ENCODE data around the gene TBC1D9B.

Gene TBC1D9B

DNA sequence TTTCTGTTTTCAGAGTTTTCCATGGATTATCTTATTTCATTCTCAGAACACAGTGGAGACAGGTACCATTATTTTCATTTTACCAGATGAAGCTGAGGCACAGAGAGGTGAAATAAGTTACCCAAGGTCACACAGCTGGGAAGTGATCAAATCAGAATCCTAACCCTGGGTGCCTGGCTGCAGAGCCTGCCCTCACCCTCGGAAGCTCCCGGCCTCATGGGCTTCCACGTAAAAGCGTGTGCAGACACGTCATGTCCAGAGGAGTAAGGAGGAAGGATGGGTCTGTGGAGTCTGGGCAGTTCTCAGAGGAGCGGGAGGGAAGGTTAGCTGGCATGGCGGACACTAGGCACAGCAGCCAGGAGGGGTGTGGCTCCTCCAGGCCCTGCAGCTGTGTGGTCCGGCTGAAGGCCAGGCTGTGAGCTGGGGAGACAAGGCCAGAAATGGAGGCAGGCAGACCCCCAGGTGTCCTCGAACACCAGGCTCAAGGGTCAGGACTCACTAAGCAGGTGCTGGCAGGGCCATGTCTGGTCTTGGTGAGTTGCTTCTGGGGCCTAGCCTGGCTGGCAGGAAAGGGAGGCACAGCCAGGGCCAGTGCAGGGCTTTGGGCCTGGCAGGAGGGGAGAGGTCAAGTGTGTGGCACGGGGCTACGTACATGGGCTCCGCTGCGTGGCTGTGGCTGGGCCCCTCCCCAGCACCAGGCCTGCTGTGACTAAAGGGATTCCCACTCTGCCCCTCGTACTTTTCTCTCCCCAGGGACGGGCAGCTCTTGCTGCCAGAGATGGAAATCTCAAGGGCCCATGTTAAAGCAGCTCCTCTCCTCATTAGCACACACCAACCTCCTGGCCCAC lies 5.6 kb downstream of the TBC1D9B start:
- TF ChIP-seq CTCF (IDR thresholded peaks at IDR 0.05; ENCODE audit: low read depth, low read length, poor library complexity, severe bottlenecking) (no peak), EZH2phosphoT487 (IDR thresholded peaks at IDR 0.05; ENCODE audit: borderline replicate concordance, low read length) (no peak)
- Histone ChIP-seq H3K4me3 (ENCODE audit: low read length) (no peak overlapping the region), H3K9me3 (ENCODE audit: control insufficient read depth, insufficient read depth, low read length) (no peaks in the 10 kb centered on the region), H4K20me1 (ENCODE audit: control insufficient read depth, insufficient read depth, low read depth, low read length) (peaks cover 7% of the 10 kb centered on the region), H3K9me2 (replicated peaks; ENCODE audit: control insufficient read depth, low read length) (no peaks in the 10 kb centered on the region), H3K79me2 (ENCODE audit: control insufficient read depth, low read length) (peaks cover 28% of the 10 kb centered on the region), H3K27me3 (ENCODE audit: control insufficient read depth, low read length) (no peaks in the 10 kb centered on the region), H3K4me1 (ENCODE audit: control insufficient read depth, low read length) (peaks cover 17% of the 10 kb centered on the region), H3K27ac (ENCODE audit: low read depth, low read length) (no peak overlapping the region), H3F3A (ENCODE audit: control insufficient read depth, insufficient read depth) (no peaks in the 10 kb centered on the region), H3K36me3 (ENCODE audit: control insufficient read depth, low read length) (peaks cover 67% of the 10 kb centered on the region), H3K4me2 (ENCODE audit: low read length) (no peak overlapping the region)

- peaks cover 3% of the 10 kb centered on the region for H4K20me1 ChIP-seq (ENCODE audit: control insufficient read depth, insufficient read depth, low read depth, low read length)
- H3K36me3 ChIP-seq (ENCODE audit: control insufficient read depth, low read length) = peaks cover 65% of the 10 kb centered on the region
Observed at GRCh38 chr5:179901462-179901861, 6.2 kb downstream of the TBC1D9B start.

GRCh38 chr5:179900711-179901110 lies 7.0 kb downstream of the TBC1D9B start:
- no peak overlapping the region for H3K4me2 ChIP-seq (ENCODE audit: low read length)
- no peaks in the 10 kb centered on the region for H3F3A ChIP-seq (ENCODE audit: control insufficient read depth, insufficient read depth)
- H4K20me1 ChIP-seq (ENCODE audit: control insufficient read depth, insufficient read depth, low read depth, low read length) = no peaks in the 10 kb centered on the region
- peaks cover 5% of the 10 kb centered on the region; the same call in 1 of the 2 replicates for H3K4me1 ChIP-seq (ENCODE audit: control insufficient read depth, low read length)
- no peak overlapping the region for H3K4me3 ChIP-seq (ENCODE audit: low read length)
- no peak overlapping the region for H3K27ac ChIP-seq (ENCODE audit: low read depth, low read length)
- no peak for TF ChIP-seq EZH2phosphoT487 (IDR thresholded peaks at IDR 0.05; ENCODE audit: borderline replicate concordance, low read length)
- no peak for TF ChIP-seq CTCF (IDR thresholded peaks at IDR 0.05; ENCODE audit: low read depth, low read length, poor library complexity, severe bottlenecking)
- H3K9me2 ChIP-seq (replicated peaks; ENCODE audit: control insufficient read depth, low read length) = no peaks in the 10 kb centered on the region
- peaks cover 14% of the 10 kb centered on the region for H3K79me2 ChIP-seq (ENCODE audit: control insufficient read depth, low read length)
- no peaks in the 10 kb centered on the region for H3K9me3 ChIP-seq (ENCODE audit: control insufficient read depth, insufficient read depth, low read length)
- H3K36me3 ChIP-seq (ENCODE audit: control insufficient read depth, low read length) = peaks cover 66% of the 10 kb centered on the region
- no peaks in the 10 kb centered on the region for H3K27me3 ChIP-seq (ENCODE audit: control insufficient read depth, low read length)

More at GRCh38 chr5:179901462-179901861, 6.2 kb downstream of the TBC1D9B start:
- peaks cover 21% of the 10 kb centered on the region for H3K79me2 ChIP-seq (ENCODE audit: control insufficient read depth, low read length)
- H3K27me3 ChIP-seq (ENCODE audit: control insufficient read depth, low read length) = no peaks in the 10 kb centered on the region
- no peak overlapping the region for H3K4me2 ChIP-seq (ENCODE audit: low read length)
- H3K9me2 ChIP-seq (replicated peaks; ENCODE audit: control insufficient read depth, low read length) = no peaks in the 10 kb centered on the region
- peaks cover 12% of the 10 kb centered on the region for H3K4me1 ChIP-seq (ENCODE audit: control insufficient read depth, low read length)
- no peaks in the 10 kb centered on the region for H3K9me3 ChIP-seq (ENCODE audit: control insufficient read depth, insufficient read depth, low read length)
- TF ChIP-seq EZH2phosphoT487 (IDR thresholded peaks at IDR 0.05; ENCODE audit: borderline replicate concordance, low read length) (no peak), CTCF (IDR thresholded peaks at IDR 0.05; ENCODE audit: low read depth, low read length, poor library complexity, severe bottlenecking) (no peak)
- H3K27ac ChIP-seq (ENCODE audit: low read depth, low read length) = no peak overlapping the region
- H3F3A ChIP-seq (ENCODE audit: control insufficient read depth, insufficient read depth) = no peaks in the 10 kb centered on the region
- no peak overlapping the region for H3K4me3 ChIP-seq (ENCODE audit: low read length)

Measured in DOHH2 (cell line).